ENCODE results near the gene SYT10. TPM values are rescaled to one million over a fixed set of nuclear protein-coding genes. Genes with fewer than 3 reads are reported as not detected.
A peak's percentile ranks its signal among the peaks of the same experiment; 100 is the strongest.

The SYT10 gene, protein sequence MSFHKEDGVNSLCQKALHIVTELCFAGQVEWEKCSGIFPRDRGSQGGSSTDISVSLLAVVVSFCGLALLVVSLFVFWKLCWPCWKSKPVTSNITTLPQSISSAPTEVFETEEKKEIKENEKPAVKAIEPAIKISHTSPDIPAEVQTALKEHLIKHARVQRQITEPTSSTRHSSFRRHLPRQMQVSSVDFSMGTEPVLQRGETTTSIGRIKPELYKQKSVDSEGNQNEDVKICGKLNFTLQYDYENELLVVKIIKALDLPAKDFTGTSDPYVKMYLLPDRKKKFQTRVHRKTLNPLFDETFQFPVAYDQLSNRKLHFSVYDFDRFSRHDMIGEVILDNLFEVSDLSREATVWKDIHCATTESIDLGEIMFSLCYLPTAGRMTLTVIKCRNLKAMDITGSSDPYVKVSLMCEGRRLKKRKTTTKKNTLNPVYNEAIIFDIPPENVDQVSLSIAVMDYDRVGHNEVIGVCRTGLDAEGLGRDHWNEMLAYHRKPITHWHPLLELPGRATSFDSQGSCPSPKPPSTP
- under 1 TPM; 0.41 to 0.68 TPM for total RNA-seq

DNA sequence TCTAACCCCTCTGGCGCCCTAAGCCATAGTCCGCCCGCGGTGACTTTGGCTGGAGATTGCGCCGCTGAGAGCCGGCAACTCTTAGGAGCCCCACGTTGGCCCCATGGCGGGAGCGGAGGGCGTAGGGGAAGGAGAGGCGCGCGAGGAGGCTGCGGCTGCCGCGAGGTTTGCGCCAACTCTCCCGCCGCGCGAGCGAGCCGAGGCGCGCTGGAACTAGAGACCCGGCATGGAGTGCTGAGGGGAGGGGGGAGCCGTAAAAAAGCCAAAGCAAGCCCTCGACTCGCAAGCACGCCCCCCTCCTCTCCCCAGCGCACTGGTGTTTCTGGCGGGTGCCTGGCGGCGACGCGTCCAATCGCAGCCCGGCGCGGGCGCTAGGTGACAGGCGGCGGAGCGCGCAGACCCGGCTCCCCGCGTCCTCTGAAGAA is at the start of gene SYT10:
Gene SYT10, minus strand, starts transcription at position 233 of the 425 bp plus-strand sequence. CDS start 297 bp downstream, outside the sequence.
- Histone ChIP-seq H3K9me3 (no peaks in the 10 kb centered on the region), H3K27ac (no peak within 1 kb of the TSS), H3K27me3 (replicated peaks; ENCODE audit: insufficient read depth) (no peaks in the 10 kb centered on the region), H3K4me3 (peak within 1 kb of the TSS; percentile 35 to 40), H3K36me3 (no peaks in the 10 kb centered on the region), H3K4me1 (replicated peaks) (no peaks in the 10 kb centered on the region)
- intact Hi-C loops (cut with DNase I): no loop called here
- 1% methylated on average over 49 of the region's 49 CpGs for WGBS
- TF ChIP-seq, protein P1, sequence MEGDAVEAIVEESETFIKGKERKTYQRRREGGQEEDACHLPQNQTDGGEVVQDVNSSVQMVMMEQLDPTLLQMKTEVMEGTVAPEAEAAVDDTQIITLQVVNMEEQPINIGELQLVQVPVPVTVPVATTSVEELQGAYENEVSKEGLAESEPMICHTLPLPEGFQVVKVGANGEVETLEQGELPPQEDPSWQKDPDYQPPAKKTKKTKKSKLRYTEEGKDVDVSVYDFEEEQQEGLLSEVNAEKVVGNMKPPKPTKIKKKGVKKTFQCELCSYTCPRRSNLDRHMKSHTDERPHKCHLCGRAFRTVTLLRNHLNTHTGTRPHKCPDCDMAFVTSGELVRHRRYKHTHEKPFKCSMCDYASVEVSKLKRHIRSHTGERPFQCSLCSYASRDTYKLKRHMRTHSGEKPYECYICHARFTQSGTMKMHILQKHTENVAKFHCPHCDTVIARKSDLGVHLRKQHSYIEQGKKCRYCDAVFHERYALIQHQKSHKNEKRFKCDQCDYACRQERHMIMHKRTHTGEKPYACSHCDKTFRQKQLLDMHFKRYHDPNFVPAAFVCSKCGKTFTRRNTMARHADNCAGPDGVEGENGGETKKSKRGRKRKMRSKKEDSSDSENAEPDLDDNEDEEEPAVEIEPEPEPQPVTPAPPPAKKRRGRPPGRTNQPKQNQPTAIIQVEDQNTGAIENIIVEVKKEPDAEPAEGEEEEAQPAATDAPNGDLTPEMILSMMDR (IDR thresholded peaks at IDR 0.05): no peak
- TF ChIP-seq POLR2AphosphoS5 (IDR thresholded peaks at IDR 0.05) (no peak), POLR2A (IDR thresholded peaks at IDR 0.05) (no peak)
- no peak for DNase-seq (ENCODE audit: low spot score)

- no peak for TF ChIP-seq POLR2AphosphoS5 (IDR thresholded peaks at IDR 0.05)
- TF ChIP-seq, protein P1 (IDR thresholded peaks at IDR 0.05): no peak
- H3K27ac ChIP-seq: no peak overlapping the region
- intact Hi-C loops (cut with DNase I): no loop called here
- no peaks in the 10 kb centered on the region for H3K36me3 ChIP-seq
- H3K4me3 ChIP-seq: no peak overlapping the region
- no peaks in the 10 kb centered on the region for H3K27me3 ChIP-seq (replicated peaks; ENCODE audit: insufficient read depth)
- H3K9me3 ChIP-seq: no peaks in the 10 kb centered on the region
- DNase-seq (ENCODE audit: low spot score): no peak
- H3K4me1 ChIP-seq (replicated peaks): no peaks in the 10 kb centered on the region
- WGBS: 33% methylated on average over 1 of the region's 1 CpG
These were observed 48.4 kb upstream of the SYT10 start for GRCh38 chr12:33488036-33488435.

GRCh38 chr12:33486058-33486457 is 46.4 kb upstream of the SYT10 start:
- TF ChIP-seq POLR2AphosphoS5 (IDR thresholded peaks at IDR 0.05) (no peak), POLR2A (IDR thresholded peaks at IDR 0.05) (no peak)
- TF ChIP-seq, protein P1 (IDR thresholded peaks at IDR 0.05): no peak
- 18% methylated on average over 2 of the region's 2 CpGs for WGBS

DNA sequence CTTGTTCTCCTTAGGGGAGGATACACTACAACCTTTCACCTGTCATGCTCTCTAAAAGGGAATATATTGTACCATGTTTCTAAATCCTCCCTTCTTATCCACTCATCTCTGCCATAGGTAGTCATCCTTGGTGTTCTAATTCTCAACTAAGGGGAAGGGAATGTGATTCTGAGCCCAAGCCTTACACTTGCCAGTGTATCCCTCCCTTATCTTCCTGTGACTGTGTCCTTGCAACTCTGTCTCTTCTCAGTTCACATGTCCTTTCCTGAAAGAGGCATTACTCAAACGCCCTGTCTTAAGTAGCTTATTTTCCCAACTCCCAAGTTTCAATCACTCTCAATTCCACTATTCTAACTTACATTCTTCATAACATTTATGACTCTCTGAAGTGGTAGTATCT is 44.5 kb upstream of the SYT10 start:
- Histone ChIP-seq H3K27ac (no peak overlapping the region), H3K4me1 (replicated peaks) (no peaks in the 10 kb centered on the region), H3K9me3 (no peaks in the 10 kb centered on the region), H3K4me3 (no peak overlapping the region), H3K27me3 (replicated peaks; ENCODE audit: insufficient read depth) (no peaks in the 10 kb centered on the region), H3K36me3 (no peaks in the 10 kb centered on the region)
- 71% methylated on average over 1 of the region's 1 CpG for WGBS
- no peak for DNase-seq (ENCODE audit: low spot score)
- TF ChIP-seq POLR2A (IDR thresholded peaks at IDR 0.05): no peak
- intact Hi-C loops (cut with DNase I): no loop called here

More at GRCh38 chr12:33486058-33486457, 46.4 kb upstream of the SYT10 start:
- Histone ChIP-seq H3K4me3 (no peak overlapping the region), H3K27me3 (replicated peaks; ENCODE audit: insufficient read depth) (no peaks in the 10 kb centered on the region), H3K9me3 (no peaks in the 10 kb centered on the region), H3K27ac (no peak overlapping the region), H3K36me3 (no peaks in the 10 kb centered on the region), H3K4me1 (replicated peaks) (no peaks in the 10 kb centered on the region)
- intact Hi-C loops (cut with DNase I): no loop called here
- DNase-seq (ENCODE audit: low spot score): no peak

DNA sequence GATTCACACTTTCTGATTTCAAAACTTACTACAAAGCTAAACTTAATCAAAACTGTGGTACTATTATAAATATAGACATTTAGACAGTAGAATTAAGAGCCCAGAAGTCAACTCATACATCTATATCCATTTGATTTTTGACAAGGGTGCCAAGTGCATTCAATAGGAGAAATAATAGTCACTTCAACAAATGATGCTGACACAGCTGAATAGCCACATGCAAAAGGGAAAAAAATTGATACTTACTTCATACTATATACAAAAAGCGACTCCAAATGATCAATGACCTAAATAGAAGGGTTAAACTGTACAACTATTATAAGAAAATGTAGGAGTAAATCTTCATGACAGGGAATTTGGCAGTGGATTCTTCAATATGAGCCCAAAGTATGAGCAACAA is 40.7 kb upstream of the SYT10 start:
- Histone ChIP-seq H3K4me3 (no peak overlapping the region), H3K4me1 (replicated peaks) (no peaks in the 10 kb centered on the region), H3K27me3 (replicated peaks; ENCODE audit: insufficient read depth) (no peaks in the 10 kb centered on the region), H3K36me3 (no peaks in the 10 kb centered on the region), H3K27ac (no peak overlapping the region), H3K9me3 (no peaks in the 10 kb centered on the region)
- 89% methylated on average over 1 of the region's 1 CpG for WGBS
- intact Hi-C loops (cut with DNase I): no loop called here
- TF ChIP-seq, protein P1 (IDR thresholded peaks at IDR 0.05): no peak
- TF ChIP-seq POLR2AphosphoS5 (IDR thresholded peaks at IDR 0.05) (no peak), POLR2A (IDR thresholded peaks at IDR 0.05) (no peak)
- DNase-seq (ENCODE audit: low spot score): no peak

All from prostate gland (tissue), 2 donors.